Measurements from ENCODE around the gene EIF3L.

DNA sequence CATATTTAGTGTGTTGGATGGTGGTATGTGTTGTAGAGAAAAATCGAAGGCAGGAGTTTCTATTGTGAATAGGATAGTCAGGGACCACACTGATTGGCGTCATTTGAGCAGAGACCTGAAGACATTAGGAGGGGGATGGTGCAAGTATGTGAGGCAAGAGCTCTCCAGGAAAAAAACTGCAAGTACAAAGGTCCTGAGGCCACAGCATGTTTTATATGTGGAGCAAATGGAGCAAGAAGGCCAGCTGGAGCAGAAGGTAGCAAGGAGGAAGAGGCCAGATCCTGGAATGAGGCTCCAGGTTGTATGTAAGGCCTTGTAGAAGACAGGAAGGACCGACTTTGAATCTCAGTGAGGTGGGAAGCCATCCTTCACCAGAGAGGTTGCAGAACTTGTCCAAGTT, 42.7 kb downstream of the EIF3L start:
- no peak for TF ChIP-seq POLR2A (IDR thresholded peaks at IDR 0.05; ENCODE audit: low read depth, low read length)
- TF ChIP-seq TAF1 (IDR thresholded peaks at IDR 0.05; ENCODE audit: low read depth, low read length), result no peak
- TF ChIP-seq POLR2AphosphoS5 (IDR thresholded peaks at IDR 0.05; ENCODE audit: low read depth, low read length), result no peak
- no peak for TF ChIP-seq POU2F2 (IDR thresholded peaks at IDR 0.05; ENCODE audit: low read depth, low read length)
- TF ChIP-seq SPI1 (IDR thresholded peaks at IDR 0.05; ENCODE audit: low read depth, low read length), result no peak
